Right renal cortex interstitium (tissue), 3 donors: ENCODE data around the gene MCUB. TPM values are rescaled to one million over a fixed set of nuclear protein-coding genes. Genes with fewer than 3 reads are reported as not detected.

Experiments used
- DNase-seq, 3 donors: peaks; one replicate each; pipeline ENCODE4 v3.0.0-alpha.2; 2013; ENCODE audit warnings: low read depth in 3 of 3, low spot score in 2 of 3
- polyA plus RNA-seq, 3 donors: library from polyadenylated mRNA; unstranded; fragments of 120-200 nt; gene quantifications; one replicate each; pipeline ENCODE4 v1.2.1, GENCODE V29; 2013; ENCODE audit not compliant: insufficient read length in 3 of 3

MCUB gene
- polyA plus RNA-seq, 3 donors: 7.5 to 11.3 (median 9.7) TPM

- no peak for DNase-seq
Observed at GRCh38 chr4:109624536-109624935, 64.5 kb downstream of the MCUB start.

GRCh38 chr4:109627361-109627760 lies 67.3 kb downstream of the MCUB start:
- DNase-seq: no peak

DNA sequence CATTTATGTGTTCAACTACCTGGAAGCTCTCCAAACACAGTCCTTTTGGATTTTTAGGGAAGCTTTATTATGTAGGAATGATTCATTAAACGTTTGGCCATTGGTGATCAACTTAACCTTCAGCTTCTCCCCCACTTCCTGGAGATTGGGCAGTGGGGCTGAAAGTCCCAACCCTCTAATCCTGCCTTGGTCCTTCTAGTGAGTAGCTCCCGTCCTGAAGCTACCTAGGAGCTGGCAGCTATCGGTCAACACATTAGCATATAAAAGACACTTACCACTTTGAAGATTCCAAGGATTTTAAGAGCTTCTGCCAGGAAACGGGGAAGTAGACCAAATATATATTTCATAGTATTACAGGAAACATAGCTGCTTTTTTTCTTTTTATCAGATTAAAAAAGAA lies 69.7 kb downstream of the MCUB start:
- DNase-seq: no peak

DNA sequence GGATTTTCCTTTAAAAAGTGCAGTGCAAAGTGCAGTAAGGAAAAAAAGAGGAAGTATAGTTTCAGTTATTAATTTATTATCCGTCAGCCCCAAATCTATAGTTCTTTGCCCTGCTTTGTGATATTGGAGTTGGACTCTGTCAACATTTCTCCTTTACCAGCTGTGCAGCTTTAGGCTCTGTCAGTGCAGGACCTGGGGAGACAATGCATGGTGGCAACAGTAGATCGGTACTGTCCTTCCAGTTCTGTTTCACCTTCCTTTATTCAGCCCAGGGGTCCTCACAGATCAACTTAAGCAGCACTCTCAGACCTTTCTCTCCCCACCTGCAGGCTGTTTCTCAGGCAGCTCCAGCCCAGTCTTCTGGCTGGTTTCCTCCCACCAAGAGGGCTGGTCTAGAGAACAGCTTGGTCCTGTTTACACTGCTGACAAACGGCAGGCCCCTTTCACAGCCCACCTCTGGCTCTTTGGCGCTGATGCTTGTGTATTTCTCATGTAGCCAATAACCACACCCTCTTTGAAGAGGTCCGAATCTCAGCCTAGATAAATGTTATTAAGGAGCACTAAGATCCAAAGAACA lies 71.6 kb downstream of the MCUB start:
- DNase-seq: no peak

- no peak for DNase-seq
Observed at GRCh38 chr4:109640644-109641043, 80.6 kb downstream of the MCUB start.

GRCh38 chr4:109645874-109646710 lies 86.0 kb downstream of the MCUB start:
- no peak for DNase-seq

DNA sequence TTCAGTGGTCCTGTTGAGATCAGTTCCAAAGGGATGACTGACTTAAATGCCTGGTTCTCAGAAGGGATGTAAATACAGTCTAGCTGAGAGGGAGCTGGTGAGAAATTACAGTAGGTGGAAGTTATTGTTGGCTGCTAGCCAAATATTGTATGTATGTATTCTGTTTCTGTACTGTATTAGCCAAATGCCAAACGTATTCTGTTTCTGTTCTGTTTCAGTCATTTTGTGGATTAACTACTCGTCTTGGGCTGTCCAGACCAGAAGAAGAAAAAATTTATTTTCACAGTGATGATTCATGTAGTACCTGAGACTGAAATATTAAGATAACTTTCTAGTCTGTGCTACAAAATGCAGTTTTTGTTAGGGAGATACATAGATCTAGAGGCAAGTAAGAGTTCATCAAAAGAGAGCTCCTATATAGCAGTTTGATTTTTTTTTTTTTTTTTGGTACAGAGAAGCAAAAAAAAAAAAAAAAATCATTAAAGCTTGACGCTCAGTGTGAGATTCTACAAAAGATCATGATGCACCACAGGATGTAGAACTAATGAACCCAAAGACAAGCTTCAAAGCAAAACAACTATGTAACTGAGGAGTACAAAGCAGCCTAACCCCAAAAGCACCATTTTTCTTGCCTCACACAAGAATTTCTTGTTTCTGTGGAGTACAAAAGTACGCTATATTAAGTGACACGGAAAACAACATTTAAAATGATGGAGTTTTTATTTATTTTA lies 88.4 kb downstream of the MCUB start:
- no peak for DNase-seq

DNA sequence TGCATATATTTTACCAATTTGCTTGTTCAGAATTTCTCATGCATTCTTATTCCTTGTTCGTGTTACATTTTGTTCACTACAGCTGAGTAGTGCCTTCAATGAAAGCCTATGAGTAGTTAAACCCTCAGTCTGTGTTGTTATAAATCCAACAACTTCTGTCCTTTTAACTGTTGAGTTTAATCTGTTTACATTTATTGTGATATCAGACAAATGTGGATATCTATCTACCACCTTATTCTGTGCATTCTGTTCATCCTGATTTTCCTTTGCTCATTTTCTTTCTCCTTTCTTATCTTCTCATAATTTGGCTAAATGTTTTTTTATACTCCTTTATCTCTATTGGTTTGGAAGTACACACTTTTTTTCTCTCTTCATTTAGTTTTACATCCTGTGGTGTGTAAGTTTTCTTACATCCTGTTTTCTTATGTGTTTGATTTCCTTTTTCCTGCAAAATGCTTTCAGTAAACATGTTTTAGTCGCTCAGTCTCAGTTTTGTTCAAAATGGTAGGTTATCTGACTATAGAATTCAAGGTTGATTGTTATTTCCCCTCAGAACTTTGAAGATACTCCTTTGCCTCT lies 89.0 kb downstream of the MCUB start:
- no peak for DNase-seq

- DNase-seq: no peak
Observed at GRCh38 chr4:109649872-109650271, 89.8 kb downstream of the MCUB start.

DNA sequence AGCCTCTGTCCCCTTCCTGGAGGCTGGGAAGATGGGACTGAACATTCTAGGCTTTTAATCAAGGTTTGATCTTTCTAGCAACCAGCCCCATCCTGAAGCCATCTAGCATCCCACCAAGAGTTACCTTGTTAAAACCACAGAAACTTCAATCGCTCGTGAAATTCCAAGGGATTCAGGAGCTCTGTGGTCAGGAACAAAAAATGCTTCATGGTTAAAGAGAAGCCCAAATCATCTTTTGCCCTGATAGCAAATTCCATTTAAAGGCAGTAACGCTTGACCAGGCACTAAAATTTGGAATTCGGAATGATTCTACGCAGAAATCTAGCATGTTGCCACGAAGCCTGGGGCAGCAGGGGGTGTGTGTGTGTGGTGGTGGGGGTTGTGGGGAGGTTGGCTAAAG lies 95.3 kb downstream of the MCUB start:
- DNase-seq: no peak

DNA sequence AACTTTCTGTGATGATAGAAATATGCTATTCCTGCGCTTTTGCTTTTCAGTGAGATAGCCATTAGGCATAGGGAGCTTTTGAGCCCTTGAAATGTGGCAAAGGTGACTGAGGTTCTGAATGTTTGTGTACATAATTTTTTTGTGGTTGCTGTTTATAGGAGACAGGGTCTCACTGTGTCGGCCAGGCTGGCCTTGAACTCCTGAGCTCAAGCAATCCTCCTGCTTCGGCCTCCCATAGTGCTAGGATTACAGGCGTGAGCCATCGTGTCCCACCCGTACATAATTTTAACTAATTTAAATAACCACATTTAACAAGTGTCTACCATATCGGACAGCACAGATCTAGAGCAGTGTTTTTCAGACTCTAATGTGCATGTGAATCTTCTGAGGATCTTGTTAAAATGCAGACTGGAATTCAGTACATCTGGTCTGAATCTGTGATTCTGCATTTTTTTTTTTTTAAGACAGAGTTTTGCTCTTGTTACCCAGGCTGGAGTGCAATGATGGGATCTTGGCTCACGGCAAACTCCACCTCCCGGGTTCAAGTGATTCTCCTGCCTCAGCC lies 97.9 kb downstream of the MCUB start:
- DNase-seq: no peak

DNA sequence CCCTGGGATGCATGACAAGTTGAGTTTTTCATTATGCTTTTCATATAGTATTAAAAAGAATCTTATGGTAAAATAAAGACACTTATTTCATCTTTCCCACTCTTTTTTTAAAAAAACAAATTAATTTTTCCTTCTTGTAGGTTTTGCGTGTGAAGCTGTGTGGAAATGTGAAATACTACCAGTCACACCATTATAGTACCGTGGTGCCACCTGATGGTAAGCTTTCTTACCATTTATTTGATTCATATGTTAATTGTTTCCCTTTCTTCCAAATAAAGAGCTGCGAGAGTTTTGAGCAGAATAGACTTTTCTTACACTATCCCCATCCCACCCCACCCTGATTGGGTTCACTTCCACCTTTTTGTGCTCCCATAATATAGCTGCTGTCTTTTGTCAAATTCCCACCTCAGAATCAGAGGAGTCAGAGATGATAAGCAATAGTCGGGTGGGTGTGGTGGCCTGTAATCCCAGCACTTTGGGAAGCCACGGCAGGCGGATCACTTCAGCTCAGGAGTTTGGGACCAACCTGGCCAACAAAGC lies 98.9 kb downstream of the MCUB start:
- DNase-seq: no peak

DNA sequence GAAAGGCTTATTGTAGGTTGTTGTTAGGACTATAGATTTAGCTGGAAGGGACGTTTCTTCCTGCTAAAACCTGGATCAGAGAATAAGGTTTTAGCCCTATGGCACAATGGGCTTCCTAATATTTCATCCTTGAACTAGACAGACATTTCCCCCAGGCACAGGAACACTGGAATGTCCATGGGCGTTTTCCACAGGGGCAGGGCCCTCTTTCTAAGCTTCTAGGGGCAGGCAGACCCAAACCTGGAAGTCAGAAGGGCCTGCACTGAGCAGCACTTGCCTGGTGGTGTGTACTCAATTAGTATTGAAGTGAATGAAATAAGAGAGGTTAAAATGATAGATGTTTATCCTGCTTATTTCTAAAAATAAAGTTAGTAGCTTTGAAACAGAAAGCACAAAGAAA lies 102.1 kb downstream of the MCUB start:
- no peak for DNase-seq

DNA sequence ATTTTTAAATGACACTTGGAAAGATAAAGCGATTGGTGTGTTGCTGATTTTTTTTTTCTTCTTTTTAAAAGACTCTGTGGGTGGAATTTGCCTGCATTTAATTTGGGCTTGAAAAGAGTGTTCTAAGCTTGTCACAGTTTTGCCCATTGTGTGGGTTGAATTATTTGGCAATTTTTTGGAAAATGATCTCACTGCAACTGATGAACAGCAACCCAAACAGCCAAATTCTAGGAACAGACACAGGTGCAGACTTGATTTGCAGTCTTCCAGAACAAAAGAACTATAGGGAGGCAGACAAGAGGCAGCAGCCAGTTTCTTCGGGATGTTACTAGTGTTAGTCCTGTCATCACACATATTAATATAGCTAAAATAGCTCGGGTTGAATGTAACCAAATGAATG lies 102.7 kb downstream of the MCUB start:
- no peak for DNase-seq

DNA sequence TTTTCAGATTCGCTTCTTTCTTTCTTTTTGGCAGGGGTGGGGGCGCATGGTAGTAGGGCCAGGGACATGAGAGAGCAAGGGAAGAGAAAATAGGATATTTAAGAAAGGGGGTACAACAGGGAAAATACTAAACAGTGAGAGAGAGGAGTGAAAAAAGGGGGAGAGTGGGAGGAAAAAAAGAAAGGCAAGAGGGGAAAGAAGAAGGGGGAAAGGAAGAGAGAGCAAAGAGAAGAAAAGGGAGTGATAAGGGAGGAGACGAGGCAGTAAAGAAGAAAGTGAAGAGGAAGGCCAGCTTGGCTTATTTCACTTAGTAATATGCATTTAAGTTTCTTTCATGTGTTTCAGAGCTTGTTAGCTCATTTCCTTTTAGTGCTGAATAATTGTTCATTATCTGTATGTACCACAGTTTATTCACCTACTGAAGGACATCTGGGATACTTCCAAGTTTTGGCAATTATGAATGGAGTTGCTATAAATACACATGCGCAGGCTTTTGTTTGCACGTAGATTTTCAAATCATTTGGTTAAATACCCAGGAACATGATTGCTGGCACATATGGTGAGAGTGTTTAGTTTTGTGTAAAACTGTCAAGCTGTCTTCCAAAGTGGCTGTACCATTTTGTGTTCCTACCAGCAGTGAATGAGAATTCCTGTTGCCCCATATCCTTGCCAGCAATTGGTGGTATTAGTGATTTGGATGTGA lies 105.9 kb downstream of the MCUB start:
- no peak for DNase-seq

DNA sequence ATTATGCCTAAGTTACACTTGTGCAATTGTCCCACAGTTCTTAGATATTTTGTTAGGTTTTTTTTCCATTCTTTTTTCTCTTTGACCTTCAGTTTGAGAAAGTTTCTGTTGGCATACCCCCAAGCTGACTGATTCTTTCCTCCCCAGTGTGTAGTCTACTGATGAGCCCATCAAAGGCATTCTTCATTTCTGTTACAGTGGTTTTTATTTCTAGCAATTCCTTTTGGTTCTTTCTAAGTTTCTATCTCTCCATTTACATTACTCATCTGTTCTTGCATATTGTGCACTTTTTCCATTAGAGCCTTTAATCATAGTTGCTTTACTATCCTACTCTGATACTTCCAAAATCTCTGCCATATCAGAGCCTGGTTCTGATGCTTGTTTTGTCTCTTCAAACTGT lies 111.3 kb downstream of the MCUB start:
- no peak for DNase-seq

- DNase-seq: no peak
Observed at GRCh38 chr4:109672169-109672930, 112.3 kb downstream of the MCUB start.

GRCh38 chr4:109673303-109673702 lies 113.3 kb downstream of the MCUB start:
- no peak for DNase-seq

- DNase-seq: no peak
Observed at GRCh38 chr4:109675181-109675580, 115.1 kb downstream of the MCUB start.

DNA sequence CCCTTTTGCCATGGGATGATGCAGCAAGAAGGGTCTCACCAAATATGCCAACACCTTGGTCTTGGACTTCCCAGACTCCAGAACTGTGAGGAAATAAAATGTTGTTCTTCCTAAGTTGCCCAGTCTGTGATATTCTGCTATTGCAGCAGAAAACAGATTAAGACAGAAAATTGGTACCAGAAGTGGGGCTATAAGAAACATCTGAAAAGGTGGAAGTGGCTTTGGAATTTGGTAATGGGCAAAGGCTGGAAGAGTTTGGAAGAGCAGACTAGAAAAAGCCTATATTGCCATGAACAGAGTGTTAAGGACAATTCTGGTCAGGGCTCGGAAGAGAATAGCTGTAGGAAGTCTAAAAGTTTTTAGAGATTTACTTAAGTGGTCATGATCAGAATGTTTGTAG lies 115.8 kb downstream of the MCUB start:
- no peak for DNase-seq
